ENCODE data around the gene RAPGEF2.

GRCh38 chr4:159382856-159383561 lies 280.1 kb downstream of the RAPGEF2 start:
- TF ChIP-seq REST (IDR thresholded peaks at IDR 0.05; ENCODE audit: insufficient read depth in 1 of 2, low read depth in 2 of 2, low read length in 1 of 2): no peak
- no peak for TF ChIP-seq CTCF (IDR thresholded peaks at IDR 0.05)
- TF ChIP-seq SIN3A (IDR thresholded peaks at IDR 0.05; ENCODE audit: borderline replicate concordance, insufficient read depth, low read depth, low read length): no peak

Measured in Panc1 (cell line).